ENCODE results near the gene GABRB1. TPM values are rescaled to one million over a fixed set of nuclear protein-coding genes. Genes with fewer than 3 reads are reported as not detected.

The GABRB1 gene
- total and polyA plus RNA-seq, 2 donors (not counting 1 experiment from before 2014, with no cell fraction given): not detected

DNA sequence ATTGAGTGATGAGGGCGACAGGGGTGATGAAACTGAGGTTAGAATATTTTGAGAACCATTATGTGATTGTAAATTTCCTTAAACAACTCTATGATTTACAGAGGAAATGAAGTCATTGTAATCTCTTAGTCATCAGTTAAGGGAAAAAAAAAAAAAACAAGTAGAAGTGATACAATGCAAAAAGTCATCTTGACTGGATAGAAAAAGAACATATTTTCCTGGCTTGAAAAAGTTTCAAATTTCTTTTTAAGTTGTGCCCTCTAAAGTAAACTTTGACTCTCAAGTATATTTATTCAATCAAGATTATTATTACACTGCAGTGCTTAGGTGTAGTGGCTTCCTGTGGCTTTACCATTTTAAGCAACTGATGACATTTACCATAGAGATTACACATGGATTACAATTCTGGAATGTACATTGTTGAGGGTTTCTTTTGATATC lies 40.6 kb downstream of the GABRB1 start:
- H3K4me3 ChIP-seq (ENCODE audit: control extremely low read depth in 1 of 5, extremely low read depth in 1 of 5, insufficient read depth in 1 of 5, low read depth in 2 of 5, low read length in 4 of 5): no peak overlapping the region
- H3K27ac ChIP-seq (ENCODE audit: low read length in 2 of 2): no peak overlapping the region
- ATAC-seq (ENCODE audit: low read depth): no peak
- H2AFZ ChIP-seq (ENCODE audit: insufficient read depth, low read depth, low read length, poor library complexity, severe bottlenecking): no peak overlapping the region
- intact Hi-C loops (cut with micrococcal nuclease): no loop called here
- H3K9ac ChIP-seq (ENCODE audit: low read length): no peak overlapping the region
- WGBS (ENCODE audit: insufficient coverage): no CpG with 5 or more reads among the region's 1 CpG
- CTCF ChIA-PET: no interaction called here
- Mint-ChIP-seq H3K4me3 (no peak overlapping the region), H3K4me1 (no peaks in the 10 kb centered on the region), H3K9me3 (ENCODE audit: insufficient read depth) (peaks cover 2% of the 10 kb centered on the region), H3K27me3 (no peaks in the 10 kb centered on the region), H3K27ac (no peak overlapping the region)
- no peak for DNase-seq
- H3K9me3 ChIP-seq (ENCODE audit: control extremely low read depth in 1 of 3, control insufficient read depth in 2 of 3, insufficient read depth in 1 of 3, low read length in 2 of 3): no peaks in the 10 kb centered on the region
- TF ChIP-seq EZH2 (IDR thresholded peaks at IDR 0.05; ENCODE audit: borderline replicate concordance, insufficient read depth, low read depth, low read length, poor library complexity, severe bottlenecking): no peak
- TF ChIP-seq, protein P1, sequence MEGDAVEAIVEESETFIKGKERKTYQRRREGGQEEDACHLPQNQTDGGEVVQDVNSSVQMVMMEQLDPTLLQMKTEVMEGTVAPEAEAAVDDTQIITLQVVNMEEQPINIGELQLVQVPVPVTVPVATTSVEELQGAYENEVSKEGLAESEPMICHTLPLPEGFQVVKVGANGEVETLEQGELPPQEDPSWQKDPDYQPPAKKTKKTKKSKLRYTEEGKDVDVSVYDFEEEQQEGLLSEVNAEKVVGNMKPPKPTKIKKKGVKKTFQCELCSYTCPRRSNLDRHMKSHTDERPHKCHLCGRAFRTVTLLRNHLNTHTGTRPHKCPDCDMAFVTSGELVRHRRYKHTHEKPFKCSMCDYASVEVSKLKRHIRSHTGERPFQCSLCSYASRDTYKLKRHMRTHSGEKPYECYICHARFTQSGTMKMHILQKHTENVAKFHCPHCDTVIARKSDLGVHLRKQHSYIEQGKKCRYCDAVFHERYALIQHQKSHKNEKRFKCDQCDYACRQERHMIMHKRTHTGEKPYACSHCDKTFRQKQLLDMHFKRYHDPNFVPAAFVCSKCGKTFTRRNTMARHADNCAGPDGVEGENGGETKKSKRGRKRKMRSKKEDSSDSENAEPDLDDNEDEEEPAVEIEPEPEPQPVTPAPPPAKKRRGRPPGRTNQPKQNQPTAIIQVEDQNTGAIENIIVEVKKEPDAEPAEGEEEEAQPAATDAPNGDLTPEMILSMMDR (IDR thresholded peaks at IDR 0.05): no peak
- no peaks in the 10 kb centered on the region for H3K79me2 ChIP-seq (ENCODE audit: control insufficient read depth, insufficient read depth, low read length)
- H3K4me1 ChIP-seq (ENCODE audit: control insufficient read depth in 2 of 2, insufficient read depth in 2 of 2, low read length in 2 of 2): no peaks in the 10 kb centered on the region
- no peaks in the 10 kb centered on the region for H4K20me1 ChIP-seq (ENCODE audit: control insufficient read depth, insufficient read depth, low read length, poor library complexity, severe bottlenecking)
- H3K36me3 ChIP-seq (replicated peaks in 1 of 2; ENCODE audit: control extremely low read depth in 1 of 2, control insufficient read depth in 1 of 2, extremely low read depth in 1 of 2, insufficient read depth in 2 of 2, low read length in 1 of 2): no peaks in the 10 kb centered on the region
- no peak overlapping the region for H3K4me2 ChIP-seq (replicated peaks; ENCODE audit: low read depth, low read length, poor library complexity, severe bottlenecking)
- H3K27me3 ChIP-seq (replicated peaks in 1 of 4; ENCODE audit: control extremely low read depth in 1 of 4, control insufficient read depth in 3 of 4, insufficient read depth in 4 of 4, low read length in 3 of 4): no peaks in the 10 kb centered on the region
- POLR2A ChIA-PET: no interaction called here

DNA sequence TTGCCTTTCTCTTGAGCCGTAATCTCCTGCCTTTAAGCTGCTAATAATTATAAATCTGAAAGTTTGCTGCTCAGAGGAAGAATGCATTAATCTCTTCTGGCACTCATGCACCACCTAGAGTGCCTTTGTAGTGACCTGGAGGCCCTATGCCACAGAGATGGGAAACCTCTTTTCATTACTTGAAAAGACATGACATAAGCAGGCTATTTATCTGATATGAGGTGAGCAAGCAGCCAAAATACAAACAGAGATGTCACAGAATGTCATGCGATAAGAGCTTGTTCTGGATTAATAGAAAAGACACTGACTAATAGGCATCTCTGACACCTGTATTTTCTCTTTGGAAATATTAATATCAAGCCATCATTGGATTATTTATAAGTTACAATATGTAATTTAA lies 42.3 kb downstream of the GABRB1 start:
- POLR2A ChIA-PET: no interaction called here
- Histone ChIP-seq H3K36me3 (replicated peaks in 1 of 2; ENCODE audit: control extremely low read depth in 1 of 2, control insufficient read depth in 1 of 2, extremely low read depth in 1 of 2, insufficient read depth in 2 of 2, low read length in 1 of 2) (no peaks in the 10 kb centered on the region), H3K79me2 (ENCODE audit: control insufficient read depth, insufficient read depth, low read length) (no peaks in the 10 kb centered on the region), H3K9ac (ENCODE audit: low read length) (no peak overlapping the region), H3K4me3 (ENCODE audit: control extremely low read depth in 1 of 5, extremely low read depth in 1 of 5, insufficient read depth in 1 of 5, low read depth in 2 of 5, low read length in 4 of 5) (no peak overlapping the region), H3K9me3 (ENCODE audit: control extremely low read depth in 1 of 3, control insufficient read depth in 2 of 3, insufficient read depth in 1 of 3, low read length in 2 of 3) (no peaks in the 10 kb centered on the region), H3K4me1 (ENCODE audit: control insufficient read depth in 2 of 2, insufficient read depth in 2 of 2, low read length in 2 of 2) (no peaks in the 10 kb centered on the region), H3K27ac (ENCODE audit: low read length in 2 of 2) (no peak overlapping the region), H2AFZ (ENCODE audit: insufficient read depth, low read depth, low read length, poor library complexity, severe bottlenecking) (no peak overlapping the region), H3K4me2 (replicated peaks; ENCODE audit: low read depth, low read length, poor library complexity, severe bottlenecking) (no peak overlapping the region), H4K20me1 (ENCODE audit: control insufficient read depth, insufficient read depth, low read length, poor library complexity, severe bottlenecking) (no peaks in the 10 kb centered on the region), H3K27me3 (replicated peaks in 1 of 4; ENCODE audit: control extremely low read depth in 1 of 4, control insufficient read depth in 3 of 4, insufficient read depth in 4 of 4, low read length in 3 of 4) (no peaks in the 10 kb centered on the region)
- Mint-ChIP-seq H3K27ac (no peak overlapping the region), H3K4me3 (no peak overlapping the region), H3K4me1 (no peaks in the 10 kb centered on the region), H3K9me3 (ENCODE audit: insufficient read depth) (no peaks in the 10 kb centered on the region), H3K27me3 (no peaks in the 10 kb centered on the region)
- intact Hi-C loops (cut with micrococcal nuclease): no loop called here
- ATAC-seq (ENCODE audit: low read depth) (no peak), DNase-seq (no peak)
- WGBS (ENCODE audit: insufficient coverage): no CpG with 5 or more reads among the region's 2 CpGs
- no peak for TF ChIP-seq EZH2 (IDR thresholded peaks at IDR 0.05; ENCODE audit: borderline replicate concordance, insufficient read depth, low read depth, low read length, poor library complexity, severe bottlenecking)
- CTCF ChIA-PET: no interaction called here

Measured in B cell (primary cell).